Activated CD8-positive, alpha-beta memory T cell treated with anti-CD3 and anti-CD28 coated beads for 36 hours (primary cell): Measurements from ENCODE around the gene RETREG2. TPM values are rescaled to one million over a fixed set of nuclear protein-coding genes. Genes with fewer than 3 reads are reported as not detected.

Experiments
- CTCF ChIA-PET: fragments of 350-600 bp; sonication (Branson Sonifier 250); formaldehyde crosslinking; loops from one replicate; lab custom pipeline; 2021; ENCODE audit warnings: antibody characterized with exemption; lab: Charles Lee
- POLR2A ChIA-PET: fragments of 350-600 bp; sonication (Branson Sonifier 250); formaldehyde crosslinking; loops from one replicate; lab custom pipeline; 2021; ENCODE audit warnings: antibody characterized with exemption; lab: Charles Lee
- total RNA-seq, 2 experiments: library from RNA; stranded (reverse); gene quantifications; one replicate each; pipeline ENCODE4 v1.2.3, GENCODE V29; 2021

The RETREG2 gene
- total RNA-seq, 2 experiments from 2014 or later, result 68.3 to 69.1 TPM

DNA sequence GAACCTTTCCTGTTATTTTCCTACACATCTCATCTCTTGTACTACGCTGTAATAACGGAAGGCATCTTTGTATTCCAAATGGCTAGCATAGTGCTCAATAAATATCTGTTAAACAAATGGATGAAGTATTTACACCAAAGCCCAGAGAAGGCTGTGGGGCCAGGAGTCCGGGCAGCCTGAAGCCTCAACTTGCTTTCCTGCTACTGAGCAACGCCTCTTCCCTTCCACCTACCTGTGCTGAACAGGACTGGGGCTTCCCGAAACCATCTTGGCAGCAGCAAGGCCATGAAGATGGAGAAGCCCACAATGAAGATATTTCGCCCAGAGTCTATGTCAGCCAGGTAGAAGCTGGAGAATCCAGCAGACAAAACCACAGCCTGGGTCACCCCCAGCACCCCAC is 14.9 kb upstream of the RETREG2 start:
- POLR2A ChIA-PET, result no interaction called here
- CTCF ChIA-PET, result no interaction called here

DNA sequence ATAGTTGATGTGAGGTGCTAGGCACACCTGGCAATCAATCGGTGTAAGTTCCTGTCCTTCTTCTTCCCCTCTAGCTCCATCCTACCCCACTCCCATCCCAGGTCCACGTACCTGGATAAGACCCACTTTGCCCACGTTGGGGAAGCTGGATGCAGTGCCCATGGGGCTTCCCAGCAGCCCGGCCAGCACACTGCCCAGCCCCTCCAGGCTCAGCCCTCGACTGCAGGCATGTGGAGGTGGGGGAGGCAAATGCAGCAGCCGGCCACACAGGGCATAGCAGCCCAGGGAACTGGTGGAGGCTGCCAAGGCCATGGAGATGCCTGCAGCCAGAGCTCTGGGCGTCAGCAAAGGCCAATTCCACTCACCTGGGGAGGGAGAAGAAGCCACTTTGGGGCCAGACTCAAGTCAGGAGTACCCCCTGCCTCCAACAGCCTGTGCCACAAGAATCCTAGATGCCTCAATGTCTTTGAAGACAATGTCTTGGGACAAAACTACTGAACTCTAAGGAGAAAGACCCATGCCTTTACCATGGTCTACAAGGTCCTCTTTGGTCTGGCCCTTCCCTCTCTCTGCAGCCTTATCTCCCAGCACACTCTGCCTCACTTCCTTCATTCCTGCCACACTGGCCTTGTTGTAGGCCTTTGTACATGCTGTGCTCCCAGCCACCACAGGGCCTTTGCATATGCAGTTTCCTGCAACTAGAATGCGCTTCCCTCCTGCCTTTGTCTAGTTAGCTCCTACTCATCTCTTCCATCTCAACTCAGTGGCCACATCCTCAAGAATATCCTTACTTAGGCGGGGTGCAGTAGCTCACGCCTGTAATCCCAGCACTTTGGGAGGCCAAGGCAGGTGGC is 12.8 kb upstream of the RETREG2 start:
- CTCF ChIA-PET, result interaction anchor here (1.0 to 1.3 kb wide), 3 partner anchors 8 to 11 kb away, joined by 3 to 4 read pairs (median 3); partner anchors contain the start of gene CNPPD1
- POLR2A ChIA-PET, result no interaction called here

DNA sequence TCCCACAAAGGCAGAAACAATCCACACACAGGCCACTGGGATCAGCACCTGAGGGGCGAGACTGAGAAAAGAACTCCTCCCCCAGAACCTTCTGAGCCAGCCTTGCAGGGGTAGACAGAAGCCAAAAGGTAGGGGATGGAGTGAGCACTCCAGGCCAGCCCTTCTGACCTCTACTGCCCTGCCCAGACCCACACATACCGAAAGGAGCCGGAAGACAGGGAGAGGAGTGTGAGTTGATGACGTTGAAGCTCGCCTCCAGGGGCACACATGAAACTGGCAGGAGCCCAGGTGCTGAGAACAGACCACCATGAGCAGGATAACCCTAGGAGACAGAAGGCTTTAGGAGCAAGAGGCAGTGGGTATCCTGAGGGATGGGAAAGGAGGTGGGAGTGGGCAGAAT is 10.1 kb upstream of the RETREG2 start:
- CTCF ChIA-PET, result no interaction called here
- POLR2A ChIA-PET, result no interaction called here

DNA sequence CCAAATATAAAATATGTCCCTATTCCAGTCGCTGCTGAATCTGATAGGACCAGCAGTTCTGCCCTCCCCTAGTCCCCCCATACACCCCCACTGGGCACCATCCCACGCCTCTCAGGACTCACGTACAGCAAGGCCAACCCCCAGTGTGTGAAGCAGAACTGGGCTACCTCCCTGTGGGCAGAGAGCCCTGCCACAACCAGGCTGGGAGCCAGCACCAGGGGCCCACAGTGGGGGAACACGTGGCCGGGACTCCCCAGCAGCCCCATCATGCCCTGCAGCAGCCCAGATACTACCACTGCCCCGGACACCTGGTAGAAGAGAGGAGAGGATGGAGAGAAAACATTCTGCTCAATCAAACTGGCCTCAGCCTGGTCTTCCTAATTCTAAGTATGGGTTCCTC is 9.5 kb upstream of the RETREG2 start:
- CTCF ChIA-PET, result interaction anchor here (1.9 kb wide), 1 partner anchor 9 kb away, joined by 4 read pairs; the partner anchor contains the start of gene NHEJ1

DNA sequence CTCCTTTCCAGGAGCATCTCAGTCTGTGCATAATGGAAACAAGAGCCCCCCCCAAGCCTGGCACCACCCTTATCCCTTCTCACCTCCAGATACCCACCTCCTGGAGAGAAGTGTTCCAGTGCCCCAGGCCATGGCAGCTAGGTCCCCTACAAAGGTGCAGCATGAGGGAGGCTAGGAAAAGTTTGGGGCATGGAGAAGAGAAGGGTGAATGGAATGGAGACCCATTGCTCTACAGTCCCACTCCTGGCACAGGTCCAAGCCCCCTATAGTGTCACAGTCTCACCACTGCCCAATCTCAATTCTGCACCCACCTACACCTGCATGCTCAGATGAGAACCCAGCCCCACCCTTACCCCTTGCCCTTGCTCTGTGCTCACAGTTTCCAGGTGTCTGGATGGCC is 9.1 kb upstream of the RETREG2 start:
- CTCF ChIA-PET, result interaction anchor here (1.9 kb wide), 1 partner anchor 9 kb away, joined by 4 read pairs; the partner anchor contains the start of gene NHEJ1
- POLR2A ChIA-PET, result no interaction called here

More for the DNA sequence above, 9.5 kb upstream of the RETREG2 start:
- POLR2A ChIA-PET, result no interaction called here

DNA sequence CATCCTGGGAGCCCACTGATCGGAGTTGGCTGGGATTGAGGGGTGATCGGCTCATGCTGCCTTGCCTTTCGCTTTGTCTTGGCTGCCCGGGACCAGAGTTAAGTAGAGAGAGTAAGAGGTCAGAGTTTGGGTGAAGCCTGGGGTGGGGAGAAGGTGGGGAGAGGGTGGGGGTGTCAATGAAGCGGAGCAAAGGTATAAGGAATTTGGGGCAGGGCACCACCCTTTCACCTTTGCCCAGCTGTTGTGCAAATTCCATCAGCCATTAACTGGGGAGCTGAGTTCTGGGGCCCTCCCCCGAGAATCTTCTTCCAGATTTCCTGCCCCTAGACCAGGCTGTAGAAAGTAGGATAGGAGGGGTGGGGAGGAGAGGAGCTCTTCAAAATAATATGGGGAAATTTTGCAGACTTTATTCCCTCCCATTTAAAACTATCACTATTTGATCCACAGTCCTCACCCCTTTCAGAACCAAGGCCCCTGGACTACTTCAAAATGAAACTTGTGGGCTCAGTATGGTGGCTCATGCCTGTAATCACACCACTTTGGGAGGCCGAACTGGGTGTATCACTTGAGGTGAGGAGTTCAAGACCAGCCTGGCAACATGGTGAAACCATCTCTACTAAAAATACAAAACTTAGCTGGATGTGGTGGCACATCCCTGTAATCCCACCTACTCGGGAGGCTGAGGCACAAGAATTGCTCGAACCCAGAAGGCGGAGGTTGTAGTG is 8.0 kb upstream of the RETREG2 start, which contains the start of gene SLC23A3:
TSS of gene SLC23A3 (minus strand) at position 100 of the 725 bp plus-strand sequence. CDS start at position 55, 45 bp downstream.
- ChIA-PET CTCF (interaction anchor here (1.1 to 5.6 kb wide), 10 partner anchors 10 to 125 kb away, joined by 3 to 28 read pairs (median 5); partner anchors contain the start of genes ANKZF1, ATG9A, NHEJ1 and ZFAND2B), POLR2A (interaction anchor here (1.1 kb wide), 1 partner anchor 40 kb away, joined by 3 read pairs; no protein-coding TSS in a partner anchor)

DNA sequence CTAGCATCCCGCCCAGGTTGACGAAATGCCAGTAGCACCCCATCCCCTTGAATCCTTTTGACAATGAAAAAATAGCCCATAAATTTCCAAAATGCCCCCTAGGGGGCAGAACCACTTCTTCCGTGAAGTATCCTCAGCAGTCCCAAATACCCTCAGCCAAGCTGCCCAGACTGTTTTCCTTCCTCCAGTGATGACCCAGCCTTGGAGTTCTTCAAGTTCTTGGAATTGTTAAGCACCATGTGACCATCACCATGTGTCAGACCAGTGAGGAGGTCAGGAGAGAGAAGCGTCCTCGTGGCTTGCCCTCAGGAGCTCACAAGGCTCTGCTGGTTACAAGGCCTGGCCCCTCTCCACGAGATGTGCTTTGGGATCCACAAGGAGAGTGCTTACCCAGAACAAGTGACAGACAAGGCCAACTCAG is 6.8 kb upstream of the RETREG2 start:
- POLR2A ChIA-PET, result interaction anchor here (1.0 kb wide), 1 partner anchor 40 kb away, joined by 6 read pairs; no protein-coding TSS in a partner anchor

DNA sequence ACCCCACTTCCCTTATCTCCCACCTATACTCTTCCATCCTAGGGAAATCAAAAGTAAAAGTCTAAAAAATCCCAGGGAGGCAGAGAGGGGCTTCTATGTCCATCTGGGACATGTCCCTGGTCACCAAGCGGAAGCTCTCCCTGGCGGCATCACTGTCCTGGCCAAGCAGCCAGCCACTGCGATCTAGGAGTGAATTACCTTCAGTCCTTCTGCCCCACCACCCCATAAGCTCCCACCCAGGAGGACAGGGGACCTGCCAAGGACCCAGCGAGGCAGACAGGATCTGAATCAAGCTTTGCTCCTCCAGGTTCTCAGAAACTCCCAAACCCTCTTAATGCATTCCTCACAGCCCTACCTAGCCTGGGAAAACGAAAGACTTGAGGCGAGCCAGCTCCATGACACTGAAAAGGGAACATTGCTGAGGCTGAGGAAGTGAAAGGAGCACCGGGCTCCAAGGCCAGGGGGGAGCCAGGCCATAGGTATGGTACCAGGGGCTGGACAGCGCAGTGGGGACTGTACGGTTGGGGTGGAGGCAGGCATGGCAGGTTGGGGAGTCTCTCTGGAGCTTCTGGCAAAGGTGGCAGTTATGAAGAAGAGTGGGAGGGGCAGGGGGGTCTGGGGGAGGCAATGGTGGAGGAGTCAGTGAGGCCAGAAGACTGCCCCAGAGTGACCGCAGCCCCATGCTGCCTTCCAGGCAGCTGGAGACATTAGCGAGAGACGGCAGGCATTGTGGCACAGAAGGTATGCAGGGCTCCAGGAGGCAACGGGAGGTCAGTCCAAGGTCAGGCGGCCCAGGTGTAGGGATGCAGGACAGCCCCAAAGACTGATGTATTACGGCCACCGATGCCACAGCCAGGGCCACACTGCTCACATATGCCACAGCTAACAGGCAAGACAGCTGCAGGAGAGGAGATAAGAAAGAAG is 5.6 kb upstream of the RETREG2 start:
- POLR2A ChIA-PET, result interaction anchor here (1.0 to 1.3 kb wide), 2 partner anchors 34 to 39 kb away, joined by 4 to 6 read pairs; partner anchors contain the start of gene ZFAND2B

More for the DNA sequence above, 6.8 kb upstream of the RETREG2 start:
- CTCF ChIA-PET, result interaction anchor here (1.1 to 5.6 kb wide), 11 partner anchors 9 to 129 kb away, joined by 3 to 28 read pairs (median 6); partner anchors contain the start of gene NHEJ1

DNA sequence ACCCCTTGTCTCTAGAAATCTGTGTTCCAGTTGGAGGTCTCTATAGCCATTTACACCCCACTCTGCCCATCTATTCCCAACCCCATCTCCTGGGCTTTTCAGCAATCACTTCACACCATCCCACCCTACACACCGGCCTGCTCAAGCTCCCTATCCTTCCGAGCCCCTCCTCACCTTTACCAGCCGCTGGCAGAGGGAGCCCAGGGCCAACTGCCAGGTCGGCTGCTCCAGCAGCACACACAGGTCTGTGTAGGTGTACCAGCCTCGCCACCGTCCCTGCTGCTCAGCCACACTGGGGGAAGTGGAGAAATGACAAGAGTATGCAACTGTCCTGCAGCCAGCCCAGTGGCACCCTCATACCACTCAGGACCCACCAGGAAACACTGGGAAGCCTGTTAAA is 4.9 kb upstream of the RETREG2 start:
- ChIA-PET CTCF (interaction anchor here (0.7 to 5.6 kb wide), 7 partner anchors 9 to 122 kb away, joined by 3 to 28 read pairs (median 4); partner anchors contain the start of genes ANKZF1, ATG9A and NHEJ1), POLR2A (interaction anchor here (1.3 kb wide), 1 partner anchor 33 kb away, joined by 4 read pairs; the partner anchor contains the start of gene ZFAND2B)

More for the DNA sequence above, 5.6 kb upstream of the RETREG2 start:
- CTCF ChIA-PET, result interaction anchor here (0.7 to 5.6 kb wide), 10 partner anchors 13 to 128 kb away, joined by 3 to 28 read pairs (median 4); partner anchors contain the start of genes ANKZF1, ATG9A and NHEJ1

DNA sequence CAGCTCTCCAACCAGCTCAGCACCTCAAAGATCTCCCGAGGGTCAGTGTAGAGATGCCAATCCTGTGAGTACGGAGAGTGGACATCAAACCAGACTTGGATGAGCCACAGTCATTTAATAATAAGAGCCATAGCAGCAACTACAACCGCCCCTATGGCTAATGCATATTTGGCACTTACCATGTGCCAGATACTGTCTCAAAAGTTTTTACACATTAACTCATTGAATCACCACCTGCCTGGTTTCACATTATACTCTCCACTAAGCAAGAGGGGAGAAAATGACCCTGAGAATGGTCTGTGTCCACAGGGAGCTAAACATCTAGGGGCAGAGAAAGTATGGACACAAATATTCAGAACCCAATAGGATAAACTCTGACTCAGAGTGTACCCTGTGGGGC is 3.9 kb upstream of the RETREG2 start:
- POLR2A ChIA-PET, result interaction anchor here (1.1 to 1.3 kb wide), 2 partner anchors 9 to 32 kb away, joined by 4 read pairs; partner anchors contain the start of gene ZFAND2B

DNA sequence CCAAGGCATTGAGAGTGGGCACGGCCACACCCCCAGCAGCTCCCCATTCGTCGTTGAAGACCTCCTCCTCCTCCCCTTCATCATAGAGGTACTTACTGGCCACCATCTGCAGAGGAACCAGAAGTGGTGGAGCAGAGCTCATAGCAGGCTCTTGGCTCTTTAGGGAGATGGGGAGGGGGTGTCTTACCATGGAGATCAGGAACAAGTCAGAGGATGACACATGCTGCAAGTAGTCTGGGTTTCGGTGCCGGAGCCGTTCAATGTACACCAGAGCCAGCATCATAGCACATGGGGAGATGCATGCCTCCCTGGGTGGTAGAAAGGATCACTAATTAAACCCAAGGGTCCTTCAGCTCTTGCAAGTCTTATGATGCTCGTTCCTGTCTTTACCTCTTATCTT is 3.3 kb upstream of the RETREG2 start:
- ChIA-PET CTCF (interaction anchor here (1.0 to 5.6 kb wide), 7 partner anchors 11 to 124 kb away, joined by 3 to 28 read pairs (median 4); partner anchors contain the start of gene NHEJ1), POLR2A (interaction anchor here (0.5 to 1.3 kb wide), 3 partner anchors 54 to 209 kb away, joined by 3 to 5 read pairs (median 5); partner anchors contain the start of genes ANKZF1 and ATG9A)

More for the DNA sequence above, 3.9 kb upstream of the RETREG2 start:
- CTCF ChIA-PET, result interaction anchor here (0.8 to 5.6 kb wide), 6 partner anchors 10 to 125 kb away, joined by 3 to 28 read pairs (median 3); partner anchors contain the start of gene NHEJ1

DNA sequence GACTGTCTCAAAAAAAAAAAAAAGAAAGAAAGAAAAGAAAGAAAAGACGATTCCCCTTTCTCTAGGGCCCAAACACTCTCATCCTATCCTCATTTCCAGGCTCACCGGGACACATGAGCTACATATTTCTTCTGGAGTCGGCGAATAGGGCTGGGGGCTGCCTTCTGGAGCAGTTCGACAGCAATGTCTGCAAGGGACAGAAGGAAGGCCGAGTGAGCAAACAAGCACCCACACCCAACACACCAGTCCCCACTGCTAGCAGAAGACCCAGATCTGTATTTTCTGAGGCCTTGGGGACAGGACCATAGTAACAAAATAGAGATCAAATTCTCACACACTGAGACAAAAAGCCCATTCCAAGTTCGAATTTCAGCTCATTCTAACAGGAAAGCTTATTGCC is 2.6 kb upstream of the RETREG2 start:
- ChIA-PET CTCF (interaction anchor here (0.8 to 5.6 kb wide), 11 partner anchors 11 to 298 kb away, joined by 3 to 28 read pairs (median 4); partner anchors contain the start of genes ANKZF1, ATG9A and NHEJ1), POLR2A (interaction anchor here (0.6 to 2.0 kb wide), 8 partner anchors 24 to 79 kb away, joined by 3 to 11 read pairs (median 5); partner anchors contain the start of genes ANKZF1, ATG9A, TUBA4A and ZFAND2B)

DNA sequence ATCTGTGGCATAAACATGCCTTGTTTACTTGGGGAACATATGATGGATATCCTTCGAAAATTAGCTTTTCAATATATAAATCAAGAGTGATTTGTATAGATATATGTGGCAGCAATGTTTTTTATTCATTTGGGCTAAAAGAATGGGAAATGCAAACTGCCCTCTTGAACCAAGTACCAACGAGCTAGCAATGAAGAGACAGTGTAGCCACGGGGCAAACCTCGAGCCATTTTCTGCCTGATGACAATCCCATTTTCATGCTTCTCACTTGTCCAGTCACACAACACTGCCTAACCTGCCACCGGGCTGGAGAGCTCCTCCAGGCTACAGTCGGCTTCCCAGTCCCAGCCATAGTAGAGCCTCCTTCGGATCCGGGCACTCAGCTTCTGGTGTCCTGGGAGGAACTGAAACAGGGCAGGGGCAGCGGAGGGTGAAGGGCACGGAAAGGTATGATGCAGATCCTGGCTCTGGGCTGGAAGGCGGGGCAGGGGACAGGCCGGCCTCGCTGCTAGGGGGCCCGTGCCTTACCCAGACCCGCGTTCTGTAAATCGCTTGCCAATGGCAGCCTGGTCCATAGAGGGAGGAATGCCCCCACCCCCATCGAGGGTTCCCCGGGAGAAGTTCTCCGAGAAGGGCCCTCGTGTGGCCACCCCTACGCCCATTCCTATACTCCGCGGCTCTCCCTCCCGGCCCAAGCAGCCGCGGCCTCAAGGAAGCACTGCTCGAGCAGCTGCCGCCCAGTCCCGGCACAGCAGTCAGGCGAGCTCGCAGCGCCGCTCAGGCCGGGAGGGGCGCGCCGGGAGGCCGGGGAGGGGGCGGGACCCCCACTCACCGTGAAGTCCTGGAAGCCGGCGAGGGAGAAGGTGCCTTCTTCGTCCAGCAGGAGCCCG is 1.9 kb upstream of the RETREG2 start:
- CTCF ChIA-PET, result interaction anchor here (0.8 to 5.6 kb wide), 16 partner anchors 11 to 299 kb away, joined by 3 to 28 read pairs (median 4); partner anchors contain the start of genes ANKZF1, ATG9A, DNAJB2 and NHEJ1
- POLR2A ChIA-PET, result interaction anchor here (0.6 to 2.0 kb wide), 15 partner anchors 12 to 78 kb away, joined by 3 to 11 read pairs (median 3); partner anchors contain the start of genes ANKZF1, ATG9A, GLB1L and STK16

DNA sequence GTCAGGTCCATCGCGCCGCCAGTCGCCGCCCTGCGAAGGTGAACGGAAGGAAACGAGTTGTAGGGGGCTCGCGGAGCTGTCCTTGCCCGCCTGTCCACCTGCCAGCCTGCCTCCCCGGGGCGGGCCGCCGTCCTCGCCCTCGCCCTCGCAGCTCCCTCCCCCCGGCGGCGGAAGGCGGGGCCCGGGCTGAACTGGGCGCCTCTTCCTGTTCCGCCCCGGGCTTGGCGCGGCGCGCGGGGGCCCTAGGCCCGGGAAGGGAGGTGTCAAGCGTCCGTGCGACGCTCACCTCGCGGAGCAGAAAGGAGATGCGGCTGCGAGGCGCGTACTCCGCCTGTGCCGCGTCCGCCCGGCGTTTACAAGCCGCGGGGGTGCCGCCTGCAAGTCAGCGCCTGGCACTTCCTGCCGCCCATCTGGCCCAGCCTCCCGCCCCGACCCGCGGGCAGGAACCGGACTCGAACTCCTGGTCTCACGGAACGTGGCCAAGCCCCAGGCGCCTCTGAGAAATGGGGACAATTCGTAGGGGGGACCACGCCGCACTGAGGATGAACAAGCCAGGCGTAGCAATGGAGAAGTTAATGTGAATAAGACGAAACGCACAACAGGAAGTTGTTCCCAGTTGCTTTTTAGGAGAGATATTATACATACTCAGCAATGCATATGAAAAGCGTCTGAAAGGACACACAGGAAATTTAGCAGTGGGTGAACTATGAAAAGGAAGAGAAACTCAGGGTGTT is 1.1 kb upstream of the RETREG2 start, which contains the start of gene CNPPD1:
TSS of gene CNPPD1 (minus strand) at position 108 of the 734 bp plus-strand sequence. CDS start at position 11, 97 bp downstream.
- POLR2A ChIA-PET, result interaction anchor here (0.6 to 2.0 kb wide), 12 partner anchors 13 to 77 kb away, joined by 3 to 11 read pairs (median 4); partner anchors contain the start of genes GLB1L, STK16, TUBA4A and ZFAND2B
- CTCF ChIA-PET, result interaction anchor here (0.9 to 2.0 kb wide), 11 partner anchors 12 to 147 kb away, joined by 3 to 13 read pairs (median 4); partner anchors contain the start of genes ANKZF1, ATG9A, DNAJB2 and NHEJ1
